Endothelial cell of umbilical vein (primary cell): ENCODE measurements around the gene ETV6. TPM values are rescaled to one million over a fixed set of nuclear protein-coding genes. Genes with fewer than 3 reads are reported as not detected.

Experiments used
- BruUV-seq: library from RNA; stranded (reverse); fragments of 400-500 nt; replicated peaks from 2 replicates; lab custom pipeline; 2021; lab: Mats Ljungman, UMichigan
- CTCF ChIA-PET: fragments of 300-600, 350-600 bp; sonication (Branson Sonifier 250); formaldehyde crosslinking; loops from one replicate; lab custom pipeline; 2021; ENCODE audit warnings: antibody characterized with exemption, inconsistent platforms; lab: Charles Lee
- POLR2A ChIA-PET: fragments of 300-600, 350-600 bp; sonication (Branson Sonifier 250); formaldehyde crosslinking; loops from one replicate; lab custom pipeline; 2021; ENCODE audit warnings: antibody characterized with exemption, inconsistent platforms; lab: Charles Lee
- DNase-seq: peaks from one replicate; pipeline ENCODE4 v3.0.0-alpha.2; 2011; ENCODE audit warnings: low read depth, low spot score
- FAIRE-seq: peaks from 2 replicates; lab custom pipeline; 2011; peaks lifted over from hg19 to GRCh38; lab: Jason Lieb, UNC
- H2AFZ ChIP-seq: 2 replicates; pipeline ENCODE4 v1.6.0; 2012; ENCODE audit warnings: low read depth, low read length, control low read depth, inconsistent platforms
- H3K27ac ChIP-seq: 2 replicates; pipeline ENCODE4 v1.5.1; 2011; ENCODE audit warnings: low read depth, mild to moderate bottlenecking, control low read depth, low read length, moderate library complexity; ENCODE audit not compliant: insufficient read depth
- H3K27me3 ChIP-seq, 2 experiments: 2 replicates each; pipeline versions ENCODE4 v1.6.0 to v1.6.1; 2011; ENCODE audit warnings: low read length in 2 of 2, mixed read lengths in 1 of 2; ENCODE audit not compliant: control insufficient read depth in 2 of 2, insufficient read depth in 2 of 2
- H3K36me3 ChIP-seq, 2 experiments: 2 replicates in 1 of 2; 3 replicates in 1 of 2; pipeline ENCODE4 v1.5.1; 2011; ENCODE audit warnings: low read length in 2 of 2, mild to moderate bottlenecking in 1 of 2, moderate library complexity in 1 of 2; ENCODE audit not compliant: control insufficient read depth in 2 of 2, insufficient read depth in 2 of 2; ENCODE audit errors: extremely low read depth in 1 of 2
- H3K4me1 ChIP-seq: 3 replicates; pipeline ENCODE4 v1.5.1; 2011; ENCODE audit warnings: mild to moderate bottlenecking, low read length; ENCODE audit not compliant: control insufficient read depth, insufficient read depth; ENCODE audit errors: extremely low read depth
- H3K4me2 ChIP-seq: 2 replicates; pipeline ENCODE4 v1.6.1; 2011; ENCODE audit warnings: low read length, control low read depth, mixed read lengths; ENCODE audit not compliant: insufficient read depth
- H3K4me3 ChIP-seq, 3 experiments: fragments of 200-600 bp in 1 of 3; sonication (generic), shearing (Covaris generic) in 1 of 3; replicated peaks in 1 of 3; 2 replicates each; pipeline ENCODE4 v1.5.1; 2011 to 2016; ENCODE audit warnings: control low read depth in 3 of 3, low read length in 3 of 3, mild to moderate bottlenecking in 2 of 3, inconsistent platforms in 1 of 3, low read depth in 1 of 3, moderate library complexity in 1 of 3; ENCODE audit not compliant: insufficient read depth in 1 of 3
- H3K79me2 ChIP-seq: 2 replicates; pipeline ENCODE4 v1.6.0; 2012; ENCODE audit warnings: low read length, inconsistent platforms; ENCODE audit not compliant: control insufficient read depth, insufficient read depth
- H3K9ac ChIP-seq: replicated peaks from 2 replicates; pipeline ENCODE3; 2011; ENCODE audit warnings: low read length, control low read depth; ENCODE audit not compliant: insufficient read depth; ENCODE audit errors: extremely low read depth
- H3K9me1 ChIP-seq: replicated peaks from 3 replicates; pipeline ENCODE4 v1.6.0; 2011; ENCODE audit warnings: mild to moderate bottlenecking, low read length; ENCODE audit not compliant: control insufficient read depth, insufficient read depth; ENCODE audit errors: extremely low read depth
- H3K9me3 ChIP-seq: replicated peaks from 2 replicates; pipeline ENCODE4 v1.5.1; 2012; ENCODE audit warnings: low read length, inconsistent platforms; ENCODE audit not compliant: control insufficient read depth, insufficient read depth
- H4K20me1 ChIP-seq: replicated peaks from 2 replicates; pipeline ENCODE3; 2011; ENCODE audit warnings: mild to moderate bottlenecking, low read length; ENCODE audit not compliant: control insufficient read depth, insufficient read depth; ENCODE audit errors: extremely low read depth
- EZH2 ChIP-seq: IDR thresholded peaks from 2 replicates; pipeline ENCODE4 v1.6.1; 2012; ENCODE audit warnings: borderline replicate concordance, low read depth, mild to moderate bottlenecking, moderate library complexity, low read length, inconsistent platforms; ENCODE audit not compliant: severe bottlenecking
- FOS ChIP-seq: IDR thresholded peaks from 2 replicates; pipeline ENCODE4 v1.6.1; 2011; ENCODE audit warnings: mild to moderate bottlenecking, low read length, moderate library complexity, borderline replicate concordance; ENCODE audit not compliant: insufficient read depth
- GATA2 ChIP-seq: IDR thresholded peaks from 2 replicates; pipeline ENCODE4 v1.7.0; 2011; ENCODE audit warnings: low read depth, mild to moderate bottlenecking, moderate library complexity, mixed read lengths, low read length; ENCODE audit not compliant: insufficient read length, insufficient read depth
- JUN ChIP-seq: IDR thresholded peaks from 2 replicates; pipeline ENCODE4 v1.6.1; 2011; ENCODE audit warnings: borderline replicate concordance, low read depth; ENCODE audit not compliant: insufficient read length, insufficient read depth
- MYC ChIP-seq: IDR thresholded peaks from one replicate; pipeline ENCODE4 v1.6.1; 2011; ENCODE audit warnings: mild to moderate bottlenecking, low read depth, low read length
- POLR2A ChIP-seq: IDR thresholded peaks from 2 replicates; pipeline ENCODE4 v1.6.1; 2012; ENCODE audit warnings: low read depth, mild to moderate bottlenecking, control low read depth, low read length
- POLR2AphosphoS5 ChIP-seq: IDR thresholded peaks from 2 replicates; pipeline ENCODE4 v1.6.1; 2012; ENCODE audit warnings: low read depth, mild to moderate bottlenecking, control low read depth, low read length, moderate library complexity; ENCODE audit not compliant: insufficient read depth
- dilution Hi-C: fragments of 300-500 bp; cut with MboI; formaldehyde crosslinking; loops from one replicate; pipeline ENCODE4 v1.15.0; 2019; ENCODE audit warnings: low sequenced_read_pairs; ENCODE audit not compliant: extremely low pct_ligation_motif_present
- intact Hi-C: fragments of 100-400 bp; cut with micrococcal nuclease; formaldehyde crosslinking; loops from one replicate; pipeline ENCODE4 v1.10.0; 2022
- polyA plus RNA-seq, 4 experiments: library from polyadenylated mRNA; depleted of rRNA in 3 of 4; stranded (reverse) in 3 of 4; unstranded in 1 of 4; fragments of >200 nt; gene quantifications; 2 replicates each; pipeline versions ENCODE4 v1.2.1 to v1.2.3, GENCODE V29; 2011 to 2012; ENCODE audit warnings: missing spikeins in 1 of 4
- total RNA-seq: library from RNA; stranded (reverse); gene quantifications from 2 replicates; pipeline ENCODE4 v1.2.3, GENCODE V29; 2021
- TF ChIP-seq, protein P1 (sequence below), 2 donors: IDR thresholded peaks; 1 replicate in 1 of 2; 2 replicates in 1 of 2; pipeline ENCODE4 v1.5.1; 2011; ENCODE audit warnings: low read length in 2 of 2, mild to moderate bottlenecking in 2 of 2, moderate library complexity in 2 of 2, control low read depth in 1 of 2, inconsistent platforms in 1 of 2, low read depth in 1 of 2; ENCODE audit not compliant: insufficient read depth in 1 of 2; ENCODE audit errors: extremely low read depth in 1 of 2
- TF ChIP-seq, protein P2 (sequence below): IDR thresholded peaks from 2 replicates; pipeline ENCODE4 v1.6.1; 2011; ENCODE audit not compliant: insufficient read depth, insufficient read length

The ETV6 gene
- total and polyA plus RNA-seq, 2 donors (not counting 3 experiments of a cell fraction or from before 2014, with no cell fraction given) = 15.9 to 57.1 TPM

DNA sequence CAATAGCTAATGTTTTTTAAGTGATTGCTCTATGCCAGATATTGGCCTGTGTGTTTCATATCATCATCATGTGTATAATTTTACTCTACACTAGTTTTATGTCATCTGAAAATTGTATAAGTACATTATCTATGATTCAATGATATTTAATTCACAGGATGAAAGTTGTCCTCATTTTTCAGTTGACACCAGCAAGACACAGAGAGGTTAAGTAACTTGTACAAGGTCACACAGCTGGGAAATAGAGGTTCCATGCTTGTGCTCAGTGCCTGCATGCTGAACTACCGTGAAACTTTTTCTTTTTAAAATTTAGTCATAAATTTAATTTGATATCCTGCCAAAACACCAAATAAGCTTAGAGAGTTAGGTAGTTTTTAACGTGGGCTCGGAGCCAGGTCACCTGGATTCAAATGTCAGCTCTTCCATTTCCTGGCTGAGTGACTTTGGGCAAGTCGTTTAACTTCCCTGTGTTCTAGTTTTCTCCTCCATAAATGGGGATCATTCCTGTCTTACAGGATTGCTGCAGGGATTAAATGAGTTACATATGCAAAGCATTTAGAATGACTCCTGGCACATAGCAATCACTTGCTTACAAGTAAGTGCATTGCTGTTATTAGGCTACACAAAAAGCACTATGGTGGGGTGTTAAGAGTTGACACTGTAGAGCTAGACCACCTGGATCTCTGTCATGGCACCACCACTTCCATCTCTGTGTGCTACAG, 183.9 kb downstream of the ETV6 start:
- H3K4me2 ChIP-seq = no peak overlapping the region
- no TSS peak for BruUV-seq
- H3K27ac ChIP-seq = no peak overlapping the region
- H3K4me1 ChIP-seq = peaks cover 23% of the 10 kb centered on the region
- DNase-seq (no peak), FAIRE-seq (no peak)
- intact Hi-C loops = no loop called here
- H3K9me1 ChIP-seq = no peaks in the 10 kb centered on the region
- no peaks in the 10 kb centered on the region for H3K27me3 ChIP-seq
- H2AFZ ChIP-seq = no peak overlapping the region
- H3K4me3 ChIP-seq = no peak overlapping the region
- H4K20me1 ChIP-seq = no peaks in the 10 kb centered on the region
- TF ChIP-seq JUN = no peak
- TF ChIP-seq FOS = no peak
- TF ChIP-seq MYC = no peak
- TF ChIP-seq POLR2AphosphoS5 = no peak
- TF ChIP-seq GATA2 = no peak
- TF ChIP-seq POLR2A = no peak
- TF ChIP-seq, protein P1, sequence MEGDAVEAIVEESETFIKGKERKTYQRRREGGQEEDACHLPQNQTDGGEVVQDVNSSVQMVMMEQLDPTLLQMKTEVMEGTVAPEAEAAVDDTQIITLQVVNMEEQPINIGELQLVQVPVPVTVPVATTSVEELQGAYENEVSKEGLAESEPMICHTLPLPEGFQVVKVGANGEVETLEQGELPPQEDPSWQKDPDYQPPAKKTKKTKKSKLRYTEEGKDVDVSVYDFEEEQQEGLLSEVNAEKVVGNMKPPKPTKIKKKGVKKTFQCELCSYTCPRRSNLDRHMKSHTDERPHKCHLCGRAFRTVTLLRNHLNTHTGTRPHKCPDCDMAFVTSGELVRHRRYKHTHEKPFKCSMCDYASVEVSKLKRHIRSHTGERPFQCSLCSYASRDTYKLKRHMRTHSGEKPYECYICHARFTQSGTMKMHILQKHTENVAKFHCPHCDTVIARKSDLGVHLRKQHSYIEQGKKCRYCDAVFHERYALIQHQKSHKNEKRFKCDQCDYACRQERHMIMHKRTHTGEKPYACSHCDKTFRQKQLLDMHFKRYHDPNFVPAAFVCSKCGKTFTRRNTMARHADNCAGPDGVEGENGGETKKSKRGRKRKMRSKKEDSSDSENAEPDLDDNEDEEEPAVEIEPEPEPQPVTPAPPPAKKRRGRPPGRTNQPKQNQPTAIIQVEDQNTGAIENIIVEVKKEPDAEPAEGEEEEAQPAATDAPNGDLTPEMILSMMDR (IDR thresholded peaks at IDR 0.05; ENCODE audit: extremely low read depth in 1 of 2, insufficient read depth in 1 of 2, low read depth in 1 of 2, low read length in 2 of 2) = no peak
- TF ChIP-seq, protein P2, sequence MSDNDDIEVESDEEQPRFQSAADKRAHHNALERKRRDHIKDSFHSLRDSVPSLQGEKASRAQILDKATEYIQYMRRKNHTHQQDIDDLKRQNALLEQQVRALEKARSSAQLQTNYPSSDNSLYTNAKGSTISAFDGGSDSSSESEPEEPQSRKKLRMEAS = no peak
- no peak for TF ChIP-seq EZH2
- no peaks in the 10 kb centered on the region for H3K9me3 ChIP-seq
- H3K36me3 ChIP-seq = peaks cover 3 to 4% of the 10 kb centered on the region in 2 experiments
- no peak overlapping the region for H3K9ac ChIP-seq
- dilution Hi-C loops = no loop called here
- POLR2A ChIA-PET = no interaction called here
- peaks cover 5% of the 10 kb centered on the region for H3K79me2 ChIP-seq
- CTCF ChIA-PET = interaction anchor here (2.1 kb wide), 1 partner anchor 200 kb away, joined by 5 read pairs; no protein-coding TSS in a partner anchor
